NCI-H2081 (cell line): Measurements from ENCODE around the gene GMDS.

Experiments used
- DNase-seq, 2 experiments: peaks; one replicate each; lab custom pipeline; 2025; lab: John Stamatoyannopoulos, UW

The GMDS gene

DNA sequence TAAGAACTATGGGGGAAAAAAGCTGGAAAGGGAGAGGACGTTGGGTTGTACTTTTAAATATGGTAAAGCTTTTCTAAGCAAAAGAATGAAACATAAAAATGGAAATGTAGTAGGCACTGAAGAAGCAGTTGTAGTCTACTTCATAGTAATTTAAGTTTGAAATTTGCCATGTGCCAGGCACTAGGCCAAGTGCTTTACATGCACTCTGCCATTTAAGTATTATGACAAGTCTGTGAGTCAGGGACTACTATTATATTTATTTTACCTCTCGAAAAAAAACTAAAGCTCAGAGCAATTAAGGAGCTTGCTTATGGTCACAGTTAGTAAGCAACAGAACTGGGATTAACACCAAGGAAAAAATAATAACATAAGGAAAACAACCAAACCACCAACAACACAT lies 257.8 kb downstream of the GMDS start:
- DNase-seq: no peak

DNA sequence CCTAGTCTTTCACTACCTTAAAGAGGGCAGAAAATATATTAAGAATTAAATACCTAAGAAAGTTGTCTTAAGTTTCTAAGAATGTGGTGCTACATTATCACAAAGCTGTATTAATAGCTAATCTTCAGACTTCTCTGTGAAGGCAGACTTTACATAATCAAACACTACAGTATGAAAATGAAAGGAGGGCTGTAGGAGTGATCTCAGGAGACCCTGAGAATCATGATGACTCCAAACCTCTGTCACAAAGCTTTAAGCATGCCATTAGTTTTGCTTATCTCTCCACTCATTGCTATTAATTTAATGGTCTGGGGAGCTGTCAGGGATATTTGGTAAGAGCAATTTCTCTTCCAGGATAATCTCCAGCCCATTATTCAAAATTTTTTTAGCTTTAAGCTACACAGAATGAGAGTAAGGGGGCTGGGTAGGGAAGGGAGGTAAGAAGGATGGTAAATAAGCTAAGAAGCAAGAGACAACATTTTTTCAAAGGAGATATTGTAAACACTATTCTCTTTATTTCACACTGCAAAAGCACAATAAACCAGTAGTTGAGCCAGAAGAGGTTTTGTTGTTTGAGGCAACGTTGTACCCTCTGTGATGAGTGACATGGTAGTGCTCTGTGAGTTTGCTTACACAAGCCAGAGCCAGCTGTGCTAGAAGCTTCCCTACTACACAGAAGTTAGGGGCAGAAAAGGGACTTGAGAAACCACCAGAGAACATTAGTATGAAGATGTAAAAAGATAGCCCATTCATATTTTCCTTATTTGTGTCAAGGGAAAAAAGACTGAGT lies 258.8 kb downstream of the GMDS start:
- DNase-seq: no peak

DNA sequence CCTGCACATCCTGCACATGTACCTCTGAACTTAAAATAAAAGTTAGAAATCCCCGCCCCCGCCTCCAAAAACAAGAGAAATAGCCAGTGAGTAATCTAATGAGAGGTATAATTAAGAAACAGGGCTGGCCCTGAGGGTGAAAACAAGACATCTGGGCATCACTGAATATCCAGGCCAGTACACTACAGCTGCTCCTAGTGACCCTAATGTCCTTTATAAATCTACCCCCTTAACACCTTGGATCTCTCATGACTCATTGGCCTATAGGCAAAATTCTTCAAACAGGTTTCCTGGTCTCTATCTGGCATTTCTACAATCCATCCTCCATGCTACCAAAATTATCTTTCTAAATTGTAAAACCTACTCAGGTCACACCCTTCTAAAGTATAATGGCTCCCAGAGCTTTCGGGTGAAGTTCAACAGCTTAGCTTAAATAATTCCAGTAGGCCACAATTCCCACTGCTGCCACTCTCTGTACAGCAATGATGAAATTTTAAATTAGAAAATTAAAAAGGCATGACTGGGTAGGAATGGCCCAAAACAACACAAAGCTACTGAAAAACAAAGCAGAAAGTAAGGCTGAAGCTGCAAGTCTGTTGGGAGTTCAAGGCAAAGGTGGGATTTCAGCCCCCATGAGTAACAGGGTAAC lies 260.9 kb downstream of the GMDS start:
- no peak for DNase-seq

DNA sequence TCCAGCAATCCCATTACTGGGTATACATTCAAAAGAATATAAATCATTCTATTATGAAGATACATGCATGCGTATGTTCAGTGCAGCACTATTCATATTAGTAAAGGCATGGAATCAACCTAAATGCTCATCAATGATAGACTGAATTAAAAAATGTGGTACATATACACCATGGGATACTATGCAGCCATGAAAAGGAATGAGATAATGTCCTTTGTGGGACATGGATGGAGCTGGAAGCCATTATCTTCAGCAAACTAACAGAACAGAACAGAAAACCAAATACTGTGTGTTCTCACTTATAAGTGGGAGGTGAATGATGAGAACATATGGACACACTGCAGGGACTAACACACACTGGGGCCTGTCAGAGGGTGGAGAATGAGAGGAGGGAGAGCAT lies 261.6 kb downstream of the GMDS start:
- DNase-seq: no peak

DNA sequence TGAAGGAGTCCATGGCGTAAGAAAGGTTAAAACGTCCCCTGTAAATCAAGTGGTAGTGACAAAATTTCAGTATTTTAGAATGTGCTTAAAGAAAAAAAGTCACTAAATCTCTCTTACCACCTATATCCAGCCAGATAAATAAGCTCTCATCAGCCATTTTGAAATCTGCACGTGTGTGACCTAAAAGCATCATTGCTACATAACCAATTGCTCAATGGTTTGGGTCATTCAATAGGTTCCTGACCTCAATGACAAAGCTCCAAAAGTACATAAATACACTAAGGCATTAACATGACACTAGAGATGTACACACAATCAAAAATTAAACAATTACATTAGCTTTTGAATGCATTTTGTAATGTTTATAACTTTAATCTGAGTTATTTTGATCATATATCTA lies 272.4 kb downstream of the GMDS start:
- no peak for DNase-seq

DNA sequence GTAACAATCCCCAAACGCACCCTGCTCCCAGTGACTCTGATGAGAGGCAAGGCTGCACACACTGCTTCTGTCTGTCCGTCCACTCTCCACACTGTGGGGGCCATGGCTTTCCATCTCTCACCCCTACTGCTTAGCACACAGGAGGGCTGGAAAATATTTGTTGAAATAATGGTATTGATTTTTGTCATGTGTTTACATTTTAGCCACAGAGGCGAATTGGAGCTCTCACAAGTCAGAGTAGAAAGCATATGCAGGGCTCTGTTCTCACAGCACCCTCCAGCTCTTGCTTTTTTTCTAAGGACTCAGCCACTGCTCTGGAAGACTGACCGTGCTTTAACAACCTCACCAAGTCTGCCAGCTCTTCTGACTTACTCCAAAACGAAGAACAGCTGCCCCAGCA lies 273.8 kb downstream of the GMDS start:
- DNase-seq: no peak

DNA sequence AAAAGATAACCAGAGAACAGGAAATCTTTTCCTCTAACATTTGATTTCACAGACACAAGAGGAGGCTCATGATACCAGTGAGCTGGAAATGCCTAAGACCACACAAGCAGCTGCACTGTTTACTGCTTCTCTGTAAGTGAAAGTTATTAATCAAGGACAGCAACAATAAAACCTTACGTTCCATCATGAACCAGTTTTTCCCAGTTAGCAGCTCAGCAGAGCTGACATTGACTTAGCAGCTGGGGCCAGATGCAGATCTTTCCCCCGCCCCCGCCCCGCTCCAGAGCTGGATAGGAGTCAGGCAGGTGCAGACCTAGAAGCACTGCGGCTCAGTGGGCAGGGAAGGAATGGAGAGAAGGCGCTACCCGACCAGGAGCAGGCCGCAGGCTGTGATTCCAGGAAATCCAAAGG lies 275.2 kb downstream of the GMDS start:
- peak in 1 of 2 experiments; percentile 5 for DNase-seq

DNA sequence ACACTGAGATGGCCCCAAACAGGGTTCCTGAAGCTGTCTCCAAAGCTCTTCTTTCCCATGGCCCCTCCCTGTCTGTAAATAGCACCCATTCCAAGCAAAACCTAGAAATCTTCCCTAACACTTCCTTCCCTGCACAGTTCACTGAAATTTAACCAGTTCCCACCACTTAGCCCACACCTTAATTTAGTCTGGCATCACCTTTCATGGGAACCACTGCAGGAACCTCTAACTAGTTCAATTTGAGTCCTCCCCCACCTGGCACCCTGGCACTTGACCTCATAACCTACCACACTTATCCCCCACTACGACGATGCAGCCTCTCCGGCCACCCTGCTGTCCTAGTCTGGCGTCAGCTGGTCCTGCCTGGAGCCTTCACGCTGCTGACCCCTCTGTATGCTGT lies 278.7 kb downstream of the GMDS start:
- no peak for DNase-seq

DNA sequence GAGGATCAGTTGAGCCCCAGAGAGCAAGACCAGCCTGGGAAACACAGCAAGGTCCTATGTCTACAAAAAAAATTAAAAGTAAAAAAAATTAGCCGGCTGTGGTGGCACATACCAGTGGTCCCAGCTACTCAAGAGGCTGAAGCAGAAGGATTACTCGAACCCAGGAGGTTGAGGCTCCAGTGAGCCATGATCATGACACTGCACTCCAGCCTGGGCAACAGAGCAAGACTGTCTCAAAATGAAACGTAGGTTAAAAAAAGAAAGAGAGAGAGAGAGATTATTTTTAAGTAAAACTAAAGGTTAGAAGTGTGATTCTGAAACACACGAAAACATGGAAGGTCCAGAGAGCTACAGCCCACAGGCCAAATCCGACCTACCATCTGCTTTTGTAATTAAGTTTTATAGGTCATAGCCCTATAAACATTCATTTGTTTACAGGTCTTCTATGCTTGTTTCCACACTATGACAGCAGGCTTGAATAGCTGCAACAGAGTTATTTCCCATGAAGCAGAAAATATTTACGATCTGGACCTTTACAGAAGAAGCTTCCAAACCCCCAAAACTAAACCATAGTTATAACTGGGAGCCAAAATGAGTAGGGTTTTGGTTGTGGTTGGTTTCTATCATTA lies 279.7 kb downstream of the GMDS start:
- DNase-seq: no peak

DNA sequence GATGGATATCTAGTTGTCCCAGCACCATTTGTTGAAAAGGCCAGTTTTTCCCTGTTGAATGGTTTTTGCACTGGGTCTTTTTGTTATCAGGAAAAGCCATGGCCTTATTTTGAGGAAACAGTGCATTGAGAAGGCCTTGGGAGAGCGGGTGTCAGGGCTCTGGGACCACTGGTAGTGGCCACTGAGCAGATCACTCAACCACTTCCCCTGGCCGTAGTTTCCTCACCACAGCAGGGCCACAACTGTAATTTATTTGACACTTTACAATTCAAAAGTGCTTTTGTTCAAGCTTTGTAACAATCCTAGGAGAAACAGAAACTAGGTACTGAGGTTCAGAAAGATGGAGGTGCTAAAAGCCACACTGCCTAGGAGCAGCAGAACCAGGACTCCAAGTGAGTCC lies 281.8 kb downstream of the GMDS start:
- no peak for DNase-seq

DNA sequence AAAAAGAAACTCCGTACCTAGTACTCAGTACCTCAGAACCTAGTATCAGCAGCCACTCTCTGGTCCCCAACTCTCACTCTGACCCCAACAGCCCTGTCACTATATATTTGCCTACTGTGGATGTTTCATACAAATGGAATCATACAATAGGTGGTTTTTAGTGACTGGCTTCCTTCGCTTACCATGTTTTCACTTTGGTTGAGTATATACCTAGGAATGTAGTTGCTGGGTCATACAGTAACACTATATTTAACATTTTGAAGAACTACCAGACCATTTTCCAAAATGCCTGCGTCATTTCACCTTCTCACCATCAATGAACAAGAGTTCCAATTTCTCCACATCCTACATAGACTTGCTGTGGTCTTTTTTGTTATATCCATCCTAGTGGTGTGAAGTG lies 283.2 kb downstream of the GMDS start:
- no peak for DNase-seq

DNA sequence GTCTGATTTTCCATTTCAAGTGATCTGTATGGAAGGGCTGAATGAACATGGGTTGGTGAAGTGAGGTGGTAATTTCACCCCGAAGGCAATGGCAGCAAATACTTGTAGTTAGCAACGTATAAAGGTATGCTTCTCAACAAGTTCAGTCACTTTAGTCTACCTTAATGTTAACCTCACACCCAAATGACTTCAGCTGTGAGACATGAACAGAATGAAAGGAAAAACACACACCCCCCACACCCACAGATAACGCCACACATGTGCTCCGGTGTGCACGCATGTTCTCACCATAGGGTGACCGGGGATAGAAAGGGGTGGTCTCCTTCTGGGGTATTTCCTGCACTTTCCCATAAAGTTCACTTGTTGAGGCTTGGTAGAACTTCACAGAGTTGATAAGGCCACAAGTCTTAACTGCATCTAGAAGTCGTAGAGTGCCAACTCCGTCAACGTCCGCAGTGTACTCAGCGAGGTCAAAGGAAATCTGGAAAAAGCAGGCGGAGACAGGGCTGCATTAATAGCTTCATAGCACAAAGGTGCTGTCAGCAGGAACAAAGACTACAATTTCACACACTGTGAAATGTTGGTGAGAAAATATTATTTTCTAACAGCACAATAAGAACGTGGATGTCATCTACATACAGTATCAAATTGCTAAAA lies 284.8 kb downstream of the GMDS start:
- DNase-seq: no peak

DNA sequence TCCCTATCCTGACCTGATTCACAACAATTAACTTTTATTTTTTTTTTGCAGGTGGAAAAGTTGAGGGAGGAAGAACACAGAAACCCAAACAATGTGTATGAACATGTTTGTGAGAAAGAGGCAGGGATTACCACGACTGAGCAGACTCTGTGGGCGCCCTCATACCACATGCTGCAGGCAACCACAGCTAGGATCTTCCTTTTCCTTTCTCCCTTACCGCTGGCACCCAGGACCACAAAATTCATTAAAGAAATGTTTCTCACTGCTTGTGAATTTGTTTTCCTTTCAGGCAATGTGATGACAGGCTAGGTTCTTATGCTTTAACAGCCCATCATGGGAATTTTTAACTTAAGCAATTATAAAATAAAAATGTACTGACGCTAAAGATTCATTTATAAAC lies 287.1 kb downstream of the GMDS start:
- DNase-seq: no peak

DNA sequence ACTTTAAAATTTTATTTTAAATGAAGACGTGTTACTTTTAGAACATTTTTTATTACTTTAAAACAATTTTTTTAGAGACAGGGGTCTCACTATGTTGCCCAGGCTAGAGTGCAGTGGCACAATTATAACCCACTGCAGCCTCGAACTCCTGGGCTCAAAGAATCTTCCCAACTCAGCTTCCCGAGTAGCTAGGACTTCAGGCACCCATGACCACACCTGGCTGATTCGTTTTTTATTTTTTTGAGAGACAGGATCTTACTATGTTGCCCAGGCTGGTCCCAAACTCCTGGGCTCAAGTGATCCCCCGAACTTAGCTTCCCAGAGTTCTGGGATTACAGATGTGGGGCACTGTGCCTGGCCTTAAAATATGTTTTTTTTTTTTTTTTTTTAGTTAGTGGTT lies 287.7 kb downstream of the GMDS start:
- DNase-seq: no peak

DNA sequence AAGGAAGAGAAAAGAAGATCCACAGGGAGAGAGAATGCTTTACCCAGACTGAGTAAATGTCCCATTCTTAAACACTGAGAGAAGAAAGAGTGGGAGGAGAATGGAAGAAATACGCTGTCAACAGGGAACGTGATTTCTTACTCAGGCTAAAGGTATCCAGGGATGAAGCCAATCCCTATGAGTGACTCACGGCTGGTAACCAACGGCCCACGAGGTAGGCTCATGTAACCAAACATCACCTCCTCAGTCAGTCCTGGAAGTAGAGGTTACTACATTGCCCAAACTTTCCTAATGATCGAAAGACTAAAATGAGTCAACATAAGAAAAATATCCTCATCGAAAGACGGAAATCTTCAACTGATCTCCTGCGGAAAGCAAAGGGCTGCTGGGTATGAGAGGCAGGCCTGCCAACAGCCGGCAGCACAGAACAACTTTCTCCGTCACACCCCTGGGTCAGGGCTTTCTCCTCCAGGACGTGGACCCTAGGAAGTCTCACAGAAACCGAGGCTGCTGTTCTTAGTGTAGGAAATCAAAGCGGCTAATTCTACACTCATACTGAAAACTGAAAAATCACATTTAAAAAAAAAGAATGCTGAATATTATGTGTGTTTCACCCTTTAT lies 292.6 kb downstream of the GMDS start:
- DNase-seq: no peak

DNA sequence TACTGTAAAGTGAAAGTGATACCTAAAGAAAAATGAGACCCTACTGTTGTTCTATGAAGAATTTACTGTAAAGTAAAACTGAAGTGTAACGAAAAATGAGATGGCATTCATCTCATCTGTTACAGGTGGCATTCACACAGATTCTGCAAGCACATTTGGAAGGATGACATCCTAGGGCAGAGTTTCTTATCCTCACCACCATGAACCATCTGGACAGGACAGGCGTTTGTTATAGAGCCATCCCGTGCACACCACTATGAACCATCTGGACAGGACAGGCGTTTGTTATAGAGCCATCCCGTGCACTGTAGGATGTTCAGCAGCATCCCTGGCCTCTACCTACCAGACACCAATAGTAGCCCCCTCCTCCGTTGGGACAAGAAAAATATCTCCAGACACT lies 294.8 kb downstream of the GMDS start:
- no peak for DNase-seq

DNA sequence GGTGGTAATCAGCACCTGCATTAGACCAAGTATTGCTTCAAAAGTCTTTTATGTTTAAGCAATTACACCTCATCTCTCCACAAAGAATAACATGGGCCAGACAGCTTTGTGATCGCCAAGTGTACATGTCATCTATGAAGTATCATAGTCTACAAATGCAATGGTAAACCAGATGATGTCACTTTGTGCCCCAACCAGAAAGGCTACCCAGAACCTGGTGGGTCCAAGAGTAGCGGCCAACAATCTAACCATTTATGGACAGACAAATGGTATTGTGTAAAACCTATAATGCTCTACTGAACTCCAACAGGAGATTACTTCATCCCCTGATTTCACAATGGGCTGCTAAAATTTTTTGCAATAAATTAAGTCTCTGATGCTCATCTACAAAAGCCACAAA lies 295.9 kb downstream of the GMDS start:
- DNase-seq: no peak

DNA sequence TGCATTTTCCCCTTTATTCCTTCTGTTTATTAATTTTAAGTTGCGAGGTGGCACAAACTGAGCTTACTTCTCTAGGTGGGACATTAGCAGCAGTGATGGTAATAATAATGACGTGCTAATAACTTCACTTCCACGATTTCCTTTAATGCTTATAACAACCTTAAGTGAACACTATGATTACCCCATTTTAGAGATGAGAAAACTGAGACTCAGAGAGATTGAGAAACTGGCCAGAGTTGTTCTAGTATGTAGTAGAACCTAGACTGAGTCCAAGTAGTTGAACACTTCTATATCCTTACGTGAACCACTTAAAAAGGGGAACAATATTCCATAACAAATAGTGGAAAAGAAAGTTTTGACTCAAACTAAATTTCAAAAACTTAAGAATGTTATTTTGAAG lies 297.5 kb downstream of the GMDS start:
- no peak for DNase-seq

DNA sequence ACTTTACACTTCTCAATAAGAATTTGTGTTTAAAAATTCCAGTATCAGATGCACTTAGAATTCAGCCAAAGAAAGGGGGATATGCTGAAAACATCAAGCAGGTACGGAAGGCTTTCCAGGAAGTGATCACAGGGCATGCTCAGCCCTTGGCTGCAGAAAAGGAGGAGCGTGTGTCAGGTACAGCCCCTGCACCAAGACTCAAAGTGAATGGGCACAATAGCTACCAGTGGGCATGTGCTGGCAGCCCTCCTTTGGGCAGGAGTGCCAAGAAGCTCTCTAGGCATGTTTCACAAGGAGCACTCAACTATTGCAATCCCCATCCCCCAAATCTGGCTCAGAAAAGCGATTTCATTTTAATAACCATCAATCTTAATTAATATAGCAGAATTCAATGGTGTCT lies 298.8 kb downstream of the GMDS start:
- no peak for DNase-seq

DNA sequence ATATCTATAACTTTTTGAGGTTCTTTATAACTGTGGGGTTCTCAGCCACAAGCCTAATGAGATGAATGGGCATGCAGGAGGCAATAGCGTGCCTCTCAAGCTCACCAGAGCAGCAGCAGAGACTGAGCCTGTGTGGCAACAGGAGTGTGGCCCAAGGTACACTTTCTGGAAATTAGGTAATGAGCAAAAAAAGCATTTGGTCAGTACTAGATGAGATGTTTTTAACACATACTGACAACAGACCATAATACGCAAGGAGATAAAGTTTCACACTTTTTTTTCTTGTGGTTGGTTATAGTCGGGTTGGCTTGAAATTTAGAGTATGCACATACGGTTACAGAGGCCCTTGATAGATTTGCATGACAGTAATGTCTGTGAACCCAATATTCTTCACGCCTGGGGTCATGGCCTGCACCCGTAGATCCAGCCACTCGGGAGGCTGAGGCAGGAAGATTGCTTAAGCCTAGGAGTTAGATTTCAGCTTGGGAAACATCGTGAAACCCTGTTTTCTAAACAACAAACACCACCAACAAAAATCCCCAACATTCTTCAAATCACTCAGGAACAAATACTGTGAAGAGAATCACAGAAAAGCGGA lies 300.1 kb downstream of the GMDS start:
- no peak for DNase-seq

DNA sequence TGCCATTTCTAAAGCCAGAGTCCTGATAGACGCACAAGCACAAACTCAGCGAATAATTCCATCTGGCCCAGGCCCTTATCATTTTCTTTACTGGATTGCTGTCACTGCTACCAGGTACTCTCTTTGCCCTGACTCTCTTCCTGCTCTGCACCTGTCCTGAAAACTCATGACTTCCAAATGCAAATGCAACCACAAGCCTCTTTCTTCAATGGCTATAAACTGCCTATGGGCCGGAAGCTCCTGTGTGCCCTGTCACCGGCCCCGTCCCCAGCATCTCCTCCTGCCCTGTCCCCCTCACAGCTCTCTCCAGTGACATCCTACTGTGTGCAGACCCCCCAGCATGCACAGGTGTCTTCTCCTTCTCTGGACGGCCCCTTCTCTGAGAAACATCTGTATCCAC lies 302.6 kb downstream of the GMDS start:
- no peak for DNase-seq

DNA sequence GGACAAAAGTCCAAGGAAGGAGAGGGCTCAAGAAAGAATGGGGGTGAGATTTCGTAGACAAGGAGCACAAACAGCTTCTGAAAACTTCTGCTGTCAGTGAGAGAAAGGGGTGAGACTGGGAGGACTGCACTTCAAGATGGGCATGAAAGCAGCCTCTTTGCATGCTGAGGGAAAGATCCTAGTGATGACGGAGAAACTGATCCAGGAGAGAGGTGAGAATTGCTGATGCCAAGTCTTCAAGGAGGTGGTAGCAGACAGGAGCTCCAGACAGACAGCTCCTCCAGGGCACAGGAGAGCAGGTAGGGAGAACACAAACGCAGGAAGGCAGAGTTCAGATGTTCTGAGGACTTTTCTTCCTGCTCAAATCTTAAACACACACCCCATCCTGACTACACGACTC lies 303.9 kb downstream of the GMDS start:
- no peak for DNase-seq
